ENCODE data around the gene DAP. TPM values are rescaled to one million over a fixed set of nuclear protein-coding genes. Genes with fewer than 3 reads are reported as not detected.

Gene DAP
- total RNA-seq, 1 experiment from 2014 or later = 77.6 TPM

GRCh38 chr5:10635257-10635866 is 125.7 kb downstream of the DAP start:
- H3K4me3 ChIP-seq (ENCODE audit: low read depth, low read length) = no peak overlapping the region
- H3K36me3 ChIP-seq (ENCODE audit: control insufficient read depth, insufficient read depth, low read length) = no peaks in the 10 kb centered on the region
- H3K4me1 ChIP-seq = no peaks in the 10 kb centered on the region
- intact Hi-C loops (cut with micrococcal nuclease; ENCODE audit: unreplicated experiment) = no loop called here
- no peaks in the 10 kb centered on the region for H3K9me3 ChIP-seq
- Mint-ChIP-seq H3K4me1 (ENCODE audit: low read depth, unreplicated experiment) (no peaks in the 10 kb centered on the region), H3K27me3 (ENCODE audit: insufficient read depth, unreplicated experiment) (no peaks in the 10 kb centered on the region), H3K4me3 (ENCODE audit: unreplicated experiment) (no peak overlapping the region), H3K36me3 (ENCODE audit: insufficient read depth, unreplicated experiment) (peaks cover 43% of the 10 kb centered on the region), H3K9me3 (ENCODE audit: unreplicated experiment) (peaks cover 14% of the 10 kb centered on the region), H3K27ac (ENCODE audit: unreplicated experiment) (no peak overlapping the region)
- no peaks in the 10 kb centered on the region for H3K27me3 ChIP-seq (replicated peaks; ENCODE audit: control insufficient read depth, insufficient read depth, low read length)
- BruUV-seq (replicated peaks) = no TSS peak
- no peak for DNase-seq
- TF ChIP-seq CTCF (IDR thresholded peaks at IDR 0.05; ENCODE audit: insufficient read depth in 1 of 2, low read depth in 1 of 2, low read length in 1 of 2, severe bottlenecking in 1 of 2, unreplicated experiment in 1 of 2) = no peak
- ChIA-PET CTCF (no interaction called here), POLR2A (no interaction called here)

GRCh38 chr5:10634562-10634961 is 126.5 kb downstream of the DAP start:
- Histone ChIP-seq H3K4me1 (no peaks in the 10 kb centered on the region), H3K4me3 (ENCODE audit: low read depth, low read length) (no peak overlapping the region), H3K27me3 (replicated peaks; ENCODE audit: control insufficient read depth, insufficient read depth, low read length) (no peaks in the 10 kb centered on the region), H3K36me3 (ENCODE audit: control insufficient read depth, insufficient read depth, low read length) (no peaks in the 10 kb centered on the region), H3K9me3 (no peaks in the 10 kb centered on the region)
- DNase-seq = no peak
- BruUV-seq (replicated peaks) = no TSS peak
- TF ChIP-seq CTCF (IDR thresholded peaks at IDR 0.05; ENCODE audit: insufficient read depth in 1 of 2, low read depth in 1 of 2, low read length in 1 of 2, severe bottlenecking in 1 of 2, unreplicated experiment in 1 of 2) = no peak
- Mint-ChIP-seq H3K27me3 (ENCODE audit: insufficient read depth, unreplicated experiment) (no peaks in the 10 kb centered on the region), H3K4me1 (ENCODE audit: low read depth, unreplicated experiment) (no peaks in the 10 kb centered on the region), H3K36me3 (ENCODE audit: insufficient read depth, unreplicated experiment) (peaks cover 41% of the 10 kb centered on the region), H3K4me3 (ENCODE audit: unreplicated experiment) (no peak overlapping the region), H3K9me3 (ENCODE audit: unreplicated experiment) (peaks cover 18% of the 10 kb centered on the region), H3K27ac (ENCODE audit: unreplicated experiment) (no peak overlapping the region)
- CTCF ChIA-PET = no interaction called here
- intact Hi-C loops (cut with micrococcal nuclease; ENCODE audit: unreplicated experiment) = no loop called here
- POLR2A ChIA-PET = no interaction called here

- no peaks in the 10 kb centered on the region for H3K36me3 ChIP-seq (ENCODE audit: control insufficient read depth, insufficient read depth, low read length)
- H3K9me3 ChIP-seq = no peaks in the 10 kb centered on the region
- intact Hi-C loops (cut with micrococcal nuclease; ENCODE audit: unreplicated experiment) = no loop called here
- CTCF ChIA-PET = no interaction called here
- no peak overlapping the region for H3K4me3 Mint-ChIP-seq (ENCODE audit: unreplicated experiment)
- no peaks in the 10 kb centered on the region for H3K4me1 Mint-ChIP-seq (ENCODE audit: low read depth, unreplicated experiment)
- H3K4me1 ChIP-seq = no peaks in the 10 kb centered on the region
- BruUV-seq (replicated peaks) = no TSS peak
- no peak for TF ChIP-seq CTCF (IDR thresholded peaks at IDR 0.05; ENCODE audit: insufficient read depth in 1 of 2, low read depth in 1 of 2, low read length in 1 of 2, severe bottlenecking in 1 of 2, unreplicated experiment in 1 of 2)
- no peaks in the 10 kb centered on the region for H3K27me3 Mint-ChIP-seq (ENCODE audit: insufficient read depth, unreplicated experiment)
- DNase-seq = no peak
- H3K27me3 ChIP-seq (replicated peaks; ENCODE audit: control insufficient read depth, insufficient read depth, low read length) = no peaks in the 10 kb centered on the region
- peaks cover 23% of the 10 kb centered on the region for H3K9me3 Mint-ChIP-seq (ENCODE audit: unreplicated experiment)
- peaks cover 42% of the 10 kb centered on the region for H3K36me3 Mint-ChIP-seq (ENCODE audit: insufficient read depth, unreplicated experiment)
- no peak overlapping the region for H3K4me3 ChIP-seq (ENCODE audit: low read depth, low read length)
- H3K27ac Mint-ChIP-seq (ENCODE audit: unreplicated experiment) = no peak overlapping the region
- POLR2A ChIA-PET = no interaction called here
Measured at GRCh38 chr5:10634050-10634449, 127.0 kb downstream of the DAP start.

All from Caco-2 (cell line).